Coronary artery (tissue), 2 donors: ENCODE data around the gene DHRS12.

Experiments used
- DNase-seq: peaks from one replicate; pipeline ENCODE4 v3.0.0-alpha.2; 2017; ENCODE audit warnings: low spot score
- H3K27ac ChIP-seq, 2 donors: fragments of 200-600 bp; sonication (generic); one replicate each; pipeline ENCODE4 v1.5.1; 2016 to 2019
- H3K4me3 ChIP-seq: fragments of 200-600 bp; sonication (generic); 2 replicates; pipeline ENCODE4 v1.5.1; 2016; ENCODE audit warnings: mild to moderate bottlenecking, moderate library complexity
- TF ChIP-seq, protein P1 (sequence below): fragments of 200-600 bp; sonication (generic); IDR thresholded peaks from one replicate; pipeline ENCODE4 v1.5.1; 2019; ENCODE audit warnings: antibody characterized with exemption

DHRS12 gene

DNA sequence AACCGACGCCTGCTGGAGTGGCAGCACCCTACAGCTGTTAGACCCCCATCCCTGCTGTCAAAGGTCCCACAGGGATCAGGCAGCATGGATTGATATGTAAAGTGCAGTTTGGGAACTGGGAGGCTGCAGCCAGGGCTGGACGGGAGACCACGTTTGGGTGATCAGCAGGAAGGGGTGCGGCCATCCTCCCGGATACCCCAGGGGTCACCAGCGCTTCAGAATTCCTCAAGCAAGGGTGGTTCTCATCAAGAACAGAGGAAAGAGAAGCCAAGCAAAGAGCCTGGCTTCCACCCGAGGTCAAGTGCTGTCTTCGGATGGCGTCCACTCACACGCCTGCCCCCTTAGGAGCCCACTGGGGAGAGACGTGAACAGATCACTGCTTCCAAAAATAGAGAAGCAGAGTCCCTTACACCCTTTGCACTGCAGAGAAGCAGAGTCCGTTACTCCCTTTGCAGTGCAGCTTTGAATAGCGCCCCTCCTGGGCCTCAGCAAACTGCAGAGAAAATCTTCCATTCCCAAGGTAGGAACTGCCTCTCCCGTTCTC, 35.5 kb downstream of the DHRS12 start:
- no peak for DNase-seq
- TF ChIP-seq, protein P1, sequence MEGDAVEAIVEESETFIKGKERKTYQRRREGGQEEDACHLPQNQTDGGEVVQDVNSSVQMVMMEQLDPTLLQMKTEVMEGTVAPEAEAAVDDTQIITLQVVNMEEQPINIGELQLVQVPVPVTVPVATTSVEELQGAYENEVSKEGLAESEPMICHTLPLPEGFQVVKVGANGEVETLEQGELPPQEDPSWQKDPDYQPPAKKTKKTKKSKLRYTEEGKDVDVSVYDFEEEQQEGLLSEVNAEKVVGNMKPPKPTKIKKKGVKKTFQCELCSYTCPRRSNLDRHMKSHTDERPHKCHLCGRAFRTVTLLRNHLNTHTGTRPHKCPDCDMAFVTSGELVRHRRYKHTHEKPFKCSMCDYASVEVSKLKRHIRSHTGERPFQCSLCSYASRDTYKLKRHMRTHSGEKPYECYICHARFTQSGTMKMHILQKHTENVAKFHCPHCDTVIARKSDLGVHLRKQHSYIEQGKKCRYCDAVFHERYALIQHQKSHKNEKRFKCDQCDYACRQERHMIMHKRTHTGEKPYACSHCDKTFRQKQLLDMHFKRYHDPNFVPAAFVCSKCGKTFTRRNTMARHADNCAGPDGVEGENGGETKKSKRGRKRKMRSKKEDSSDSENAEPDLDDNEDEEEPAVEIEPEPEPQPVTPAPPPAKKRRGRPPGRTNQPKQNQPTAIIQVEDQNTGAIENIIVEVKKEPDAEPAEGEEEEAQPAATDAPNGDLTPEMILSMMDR = no peak
- Histone ChIP-seq H3K27ac (peak overlapping the region; percentile 86 to 88), H3K4me3 (no peak overlapping the region)

DNA sequence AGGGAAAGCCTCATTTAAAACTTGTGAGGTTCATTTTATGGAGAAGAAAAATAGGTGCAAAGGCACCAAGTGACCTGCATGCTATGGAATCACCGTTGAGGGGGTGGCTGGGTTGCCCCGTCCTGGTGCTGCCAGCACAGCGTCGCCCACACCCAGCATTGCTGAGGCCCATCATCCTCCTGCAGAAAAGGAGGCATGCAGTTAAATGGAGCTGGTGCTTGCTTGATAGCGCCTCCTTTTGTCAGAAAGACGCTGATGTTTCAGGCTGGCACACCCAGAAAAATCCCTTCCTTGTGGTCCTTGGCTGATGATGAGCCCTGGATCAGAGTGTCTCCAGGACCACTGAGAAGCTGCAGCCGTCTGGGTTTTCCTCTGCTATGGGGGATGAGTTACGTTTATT, 36.9 kb downstream of the DHRS12 start:
- H3K27ac ChIP-seq = no peak overlapping the region
- H3K4me3 ChIP-seq = no peak overlapping the region
- TF ChIP-seq, protein P1 = no peak
- no peak for DNase-seq

DNA sequence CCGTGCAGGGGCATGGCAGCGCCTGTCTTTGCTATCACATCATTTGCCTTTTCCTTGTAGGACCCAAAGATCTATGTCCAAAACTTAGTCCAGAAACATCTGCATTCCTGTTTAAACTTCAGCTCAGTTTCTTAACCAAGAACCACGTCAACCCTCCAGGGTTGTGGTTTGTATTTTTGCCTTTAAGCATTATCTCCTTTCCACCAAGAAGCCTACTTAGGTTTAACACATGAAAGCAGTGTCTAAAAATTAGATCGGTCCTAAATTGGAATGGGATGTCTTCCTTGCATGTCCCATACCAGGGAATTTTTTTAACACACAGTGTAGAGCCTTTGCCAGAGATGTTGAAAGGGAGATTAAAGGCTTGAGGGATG, 38.8 kb downstream of the DHRS12 start:
- Histone ChIP-seq H3K4me3 (peak overlapping the region; percentile 28), H3K27ac (peak overlapping the region; percentile 82 to 89)
- TF ChIP-seq, protein P1 = no peak

GRCh38 chr13:51764184-51765141, 39.5 kb downstream of the DHRS12 start:
- DNase-seq = peak; percentile 89
- Histone ChIP-seq H3K4me3 (peak overlapping the region; percentile 28), H3K27ac (peak overlapping the region; percentile 82 to 89)
- TF ChIP-seq, protein P1 = no peak

More for the DNA sequence above, 38.8 kb downstream of the DHRS12 start:
- DNase-seq = no peak

DNA sequence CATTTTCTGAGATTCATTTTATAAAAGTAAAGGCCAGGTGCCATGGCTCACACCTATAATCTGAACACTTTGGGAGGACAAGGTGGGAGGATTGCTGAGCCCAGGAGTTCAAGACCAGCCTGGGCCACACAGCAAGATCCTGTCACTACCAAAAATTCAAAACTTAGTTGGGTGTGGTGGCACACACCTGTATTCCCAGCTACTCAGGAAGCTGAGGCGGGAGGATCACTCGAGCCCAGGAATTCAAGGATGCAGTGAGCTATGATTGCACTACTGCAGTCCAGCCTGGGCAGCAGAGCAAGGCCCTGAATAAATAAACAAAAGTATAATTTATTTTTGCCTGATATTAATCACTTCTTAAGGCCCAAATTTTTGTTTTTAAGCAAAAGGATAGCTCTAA, 40.5 kb downstream of the DHRS12 start:
- TF ChIP-seq, protein P1 = no peak
- no peak overlapping the region for H3K4me3 ChIP-seq
- peak overlapping the region; percentile 31 to 82 for H3K27ac ChIP-seq
- DNase-seq = no peak

DNA sequence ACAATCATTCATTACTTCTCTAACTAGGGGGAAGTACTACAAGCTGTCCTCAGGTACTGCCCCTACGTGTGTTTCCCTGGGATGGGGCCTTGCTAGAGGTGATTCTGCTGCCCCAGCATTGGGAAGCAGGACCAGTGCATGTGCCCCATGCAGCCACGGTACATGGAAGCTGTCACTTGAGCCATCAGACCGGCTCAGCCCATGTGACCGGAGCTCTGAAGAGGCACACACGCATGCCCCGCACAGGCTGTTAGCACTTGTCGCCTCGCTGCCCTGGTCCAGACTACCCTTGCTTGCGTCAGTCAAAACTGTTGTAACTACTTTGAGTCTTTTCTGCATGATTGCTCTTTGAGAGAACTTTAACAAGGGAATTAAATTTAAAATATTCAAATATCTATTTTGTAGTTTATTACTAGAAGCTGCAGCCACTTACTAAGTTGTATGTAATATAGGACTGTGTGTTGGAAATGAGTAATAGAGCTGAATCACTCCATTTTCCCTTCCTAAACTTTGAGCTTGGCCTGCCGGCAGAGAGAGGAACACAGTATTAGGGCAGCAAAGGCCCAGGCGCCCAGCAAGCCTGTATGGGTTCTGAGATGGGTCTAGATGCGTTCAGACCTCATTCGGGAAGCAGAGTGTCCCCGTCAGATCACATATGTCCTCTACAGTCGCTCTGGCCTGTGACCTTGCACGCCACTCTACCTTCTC, 42.2 kb downstream of the DHRS12 start:
- TF ChIP-seq, protein P1 = no peak
- Histone ChIP-seq H3K27ac (no peak overlapping the region), H3K4me3 (no peak overlapping the region)
- DNase-seq = no peak
